NCI-H460 (cell line): ENCODE data around the gene PRTN3. TPM values are rescaled to one million over a fixed set of nuclear protein-coding genes. Genes with fewer than 3 reads are reported as not detected.

Experiments
- DNase-seq: peaks from one replicate; pipeline ENCODE4 v3.0.0-alpha.2; 2016; ENCODE audit warnings: low read depth; ENCODE audit errors: extremely low read depth
- total RNA-seq: library from RNA; depleted of rRNA; stranded (reverse); fragments of >200 nt; shearing (Covaris generic); gene quantifications from 2 replicates; pipeline ENCODE4 v1.2.3, GENCODE V29; 2014

Gene PRTN3
- total RNA-seq, 1 experiment from 2014 or later = 0.50 TPM

- DNase-seq = no peak
Measured at GRCh38 chr19:802498-803098, 38.2 kb upstream of the PRTN3 start.

GRCh38 chr19:803099-803561 is 37.7 kb upstream of the PRTN3 start:
- no peak for DNase-seq

- DNase-seq = no peak
Measured at GRCh38 chr19:803686-804418, 36.9 kb upstream of the PRTN3 start.

- DNase-seq = no peak
Measured at GRCh38 chr19:804419-805165, 36.2 kb upstream of the PRTN3 start.

- no peak for DNase-seq
Measured at GRCh38 chr19:805166-805551, 35.6 kb upstream of the PRTN3 start.

GRCh38 chr19:805600-806550 is 34.9 kb upstream of the PRTN3 start:
- DNase-seq = no peak

- no peak for DNase-seq
Measured at GRCh38 chr19:806815-807421, 33.9 kb upstream of the PRTN3 start.

- DNase-seq = no peak
Measured at GRCh38 chr19:807627-808422, 33.0 kb upstream of the PRTN3 start.

- DNase-seq = no peak
Measured at GRCh38 chr19:808423-808775, 32.4 kb upstream of the PRTN3 start.

- no peak for DNase-seq
Measured at GRCh38 chr19:810077-810855, 30.5 kb upstream of the PRTN3 start.

- no peak for DNase-seq
Measured at GRCh38 chr19:810883-811489, 29.8 kb upstream of the PRTN3 start.

- no peak for DNase-seq
Measured at GRCh38 chr19:811506-812048, 29.2 kb upstream of the PRTN3 start.

- DNase-seq = no peak
Measured at GRCh38 chr19:812049-812746, 28.6 kb upstream of the PRTN3 start.

- DNase-seq = no peak
Measured at GRCh38 chr19:812747-813218, 28.0 kb upstream of the PRTN3 start.

- no peak for DNase-seq
Measured at GRCh38 chr19:813219-814151, 27.3 kb upstream of the PRTN3 start.
